GM12878 (cell line): ENCODE data around the gene TMEM184C. TPM values are rescaled to one million over a fixed set of nuclear protein-coding genes. Genes with fewer than 3 reads are reported as not detected.

Source experiments
- BCLAF1 ChIP-seq: fragments of 450-650 bp; IDR thresholded peaks from 2 replicates; pipeline ENCODE4 v1.6.1; 2017; ENCODE audit warnings: antibody characterized with exemption, mild to moderate bottlenecking, moderate library complexity
- CHD4 ChIP-seq: fragments of 200-600 bp; sonication (generic); IDR thresholded peaks from 2 replicates; pipeline ENCODE4 v1.6.1; 2016; ENCODE audit warnings: mild to moderate bottlenecking
- CUX1 ChIP-seq: IDR thresholded peaks from 2 replicates; pipeline ENCODE4 v1.6.1; 2012; ENCODE audit warnings: improper control_type of control experiment, low read depth, low read length; ENCODE audit not compliant: insufficient replicate concordance
- E4F1 ChIP-seq: fragments of 450-650 bp; IDR thresholded peaks from 2 replicates; pipeline ENCODE4 v1.6.1; 2018; ENCODE audit warnings: borderline replicate concordance, mild to moderate bottlenecking; ENCODE audit not compliant: partially characterized antibody
- FOXK2 ChIP-seq: fragments of 450-650 bp; IDR thresholded peaks from 2 replicates; pipeline ENCODE4 v1.6.1; 2017; ENCODE audit warnings: mild to moderate bottlenecking, moderate library complexity
- GABPA ChIP-seq: IDR thresholded peaks from 2 replicates; pipeline ENCODE4 v1.6.1; 2014; ENCODE audit warnings: antibody characterized with exemption, low read depth, mild to moderate bottlenecking, inconsistent platforms
- IRF5 ChIP-seq: fragments of 450-650 bp; IDR thresholded peaks from 2 replicates; pipeline ENCODE4 v1.6.1; 2017; ENCODE audit warnings: borderline replicate concordance
- SIX5 ChIP-seq: IDR thresholded peaks from 2 replicates; pipeline ENCODE4 v1.6.1; 2011; ENCODE audit warnings: mild to moderate bottlenecking, low read depth, low read length, moderate library complexity; ENCODE audit not compliant: severe bottlenecking
- SP1 ChIP-seq: IDR thresholded peaks from one replicate; pipeline ENCODE4 v1.6.1; 2011; ENCODE audit warnings: low read depth, low read length
- STAT1 ChIP-seq: fragments of 450-650 bp; conservative IDR thresholded peaks from 2 replicates; pipeline ENCODE4 v1.6.1; 2014; ENCODE audit warnings: antibody characterized with exemption, mild to moderate bottlenecking
- SUZ12 ChIP-seq: fragments of 200-600 bp; sonication (generic); IDR thresholded peaks from one replicate; pipeline ENCODE4 v1.6.1; 2018; ENCODE audit warnings: antibody characterized with exemption, mild to moderate bottlenecking; ENCODE audit not compliant: unreplicated experiment
- ZBTB11 ChIP-seq: fragments of 450-650 bp; formaldehyde crosslinking; IDR thresholded peaks from 2 replicates; pipeline ENCODE4 v1.5.0; 2022; ENCODE audit warnings: mild to moderate bottlenecking, missing genetic modification characterization
- ZSCAN29 ChIP-seq: fragments of 450-650 bp; IDR thresholded peaks from 2 replicates; pipeline ENCODE4 v1.6.1; 2017; ENCODE audit warnings: mild to moderate bottlenecking, moderate library complexity
- polyA plus RNA-seq, 11 experiments: library from polyadenylated mRNA; depleted of rRNA in 4 of 11; unstranded in 6 of 11; stranded (reverse) in 5 of 11; fragments of >200 nt; fragmentation: Nextera tagmentation in 4 of 11; fragmentation: Illumina TruSeq in 1 of 11; extraction: Ambion mirVana in 4 of 11; extraction: Trizol in 1 of 11; gene quantifications; 1 replicate in 1 of 11; 2 replicates in 10 of 11; pipeline versions ENCODE4 v1.2.1 to v1.2.3, GENCODE V29; 2011 to 2016; ENCODE audit warnings: inconsistent platforms in 2 of 11, missing spikeins in 2 of 11, low read depth in 1 of 11
- total RNA-seq, 4 experiments: library from RNA; depleted of rRNA in 3 of 4; stranded (reverse); fragments of >200 nt in 3 of 4; fragmentation: Illumina TruSeq in 1 of 4; extraction: Trizol in 1 of 4; gene quantifications; 2 replicates each; pipeline versions ENCODE4 v1.2.1 to v1.2.3, GENCODE V29; 2013 to 2021

The TMEM184C gene
- total and polyA plus RNA-seq, 10 of the 15 experiments (the other 5 are each of a cell fraction or from before 2014, with no cell fraction given), result 3.4 to 22.6 (median 18.2) TPM

GRCh38 chr4:147617173-147617840, at the start of gene TMEM184C (continued):
- TF ChIP-seq CUX1 (no peak), ZBTB11 (CRISPR knock-in tag) (peak; percentile 43; the same call in 1 of the 2 replicates), IRF5 (no peak; the same call in 1 of the 2 replicates), SIX5 (peak; percentile 7), SUZ12 (no peak), E4F1 (peak; percentile 74), SP1 (peak; percentile 88), STAT1 (no peak), CHD4 (no peak), ZSCAN29 (no peak), GABPA (peak; percentile 94), FOXK2 (no peak), BCLAF1 (no peak)
